ENCODE measurements around the gene PAQR5. TPM values are rescaled to one million over a fixed set of nuclear protein-coding genes. Genes with fewer than 3 reads are reported as not detected.

PAQR5 gene
- polyA plus RNA-seq, 4 donors: 28.3 to 35.8 (median 33.6) TPM

DNA sequence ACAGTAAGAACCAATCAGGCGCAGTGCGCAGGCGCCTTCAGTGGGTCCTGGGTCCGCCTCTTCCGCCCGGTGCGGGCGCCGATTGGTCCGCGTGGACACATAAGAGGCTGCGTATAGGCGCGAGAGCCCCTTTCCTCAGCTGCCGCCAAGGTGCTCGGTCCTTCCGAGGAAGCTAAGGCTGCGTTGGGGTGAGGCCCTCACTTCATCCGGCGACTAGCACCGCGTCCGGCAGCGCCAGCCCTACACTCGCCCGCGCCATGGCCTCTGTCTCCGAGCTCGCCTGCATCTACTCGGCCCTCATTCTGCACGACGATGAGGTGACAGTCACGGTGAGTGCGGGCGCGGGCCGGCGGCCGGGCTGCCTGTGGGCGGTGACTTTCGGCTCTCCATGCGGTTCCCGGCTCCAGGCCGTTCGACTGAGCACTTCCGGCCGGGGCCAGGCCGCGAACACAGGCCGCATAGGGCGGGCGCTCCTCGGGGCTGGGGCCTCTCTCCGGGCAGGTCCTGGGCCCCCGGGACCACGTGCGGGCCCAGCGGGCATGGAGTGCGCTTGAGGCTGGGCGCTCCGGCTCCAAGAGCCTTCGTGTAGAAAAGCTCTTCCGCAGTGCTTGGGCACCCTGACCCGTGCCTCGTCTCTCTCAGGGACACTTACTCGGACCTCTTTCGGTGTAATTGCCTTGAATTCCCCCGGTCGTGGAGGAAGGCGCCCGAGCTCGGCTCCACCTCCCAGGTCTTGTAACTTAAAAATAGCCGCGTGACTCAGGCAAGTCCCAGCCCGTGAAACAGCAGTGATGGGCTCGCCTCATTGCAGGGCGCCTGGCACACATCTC is 154.2 kb downstream of the PAQR5 start, which contains the start of gene RPLP1:
Gene RPLP1, plus strand, starts transcription at position 127 of the 830 bp plus-strand sequence. Its CDS starts 131 bp downstream, at position 258.
- peak; percentile 92 to 96 (median 93) for DNase-seq (ENCODE audit: low read depth in 4 of 4, low spot score in 2 of 4)

DNA sequence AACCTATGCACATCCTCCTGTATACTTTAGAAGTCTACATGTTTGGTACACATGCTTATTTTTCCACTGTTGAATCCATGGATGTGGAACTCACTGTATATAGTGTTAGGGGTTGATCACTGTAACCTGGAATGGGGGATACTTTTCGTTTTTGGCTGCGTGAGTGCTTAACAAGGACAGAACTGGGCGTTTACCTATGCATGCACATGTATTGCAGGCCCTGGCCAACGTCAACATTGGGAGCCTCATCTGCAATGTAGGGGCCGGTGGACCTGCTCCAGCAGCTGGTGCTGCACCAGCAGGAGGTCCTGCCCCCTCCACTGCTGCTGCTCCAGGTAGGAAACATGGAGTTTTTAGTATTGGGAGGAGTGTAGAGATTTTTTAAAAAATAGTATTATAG is 156.2 kb downstream of the PAQR5 start:
- DNase-seq (ENCODE audit: low read depth in 4 of 4, low spot score in 2 of 4): no peak

DNA sequence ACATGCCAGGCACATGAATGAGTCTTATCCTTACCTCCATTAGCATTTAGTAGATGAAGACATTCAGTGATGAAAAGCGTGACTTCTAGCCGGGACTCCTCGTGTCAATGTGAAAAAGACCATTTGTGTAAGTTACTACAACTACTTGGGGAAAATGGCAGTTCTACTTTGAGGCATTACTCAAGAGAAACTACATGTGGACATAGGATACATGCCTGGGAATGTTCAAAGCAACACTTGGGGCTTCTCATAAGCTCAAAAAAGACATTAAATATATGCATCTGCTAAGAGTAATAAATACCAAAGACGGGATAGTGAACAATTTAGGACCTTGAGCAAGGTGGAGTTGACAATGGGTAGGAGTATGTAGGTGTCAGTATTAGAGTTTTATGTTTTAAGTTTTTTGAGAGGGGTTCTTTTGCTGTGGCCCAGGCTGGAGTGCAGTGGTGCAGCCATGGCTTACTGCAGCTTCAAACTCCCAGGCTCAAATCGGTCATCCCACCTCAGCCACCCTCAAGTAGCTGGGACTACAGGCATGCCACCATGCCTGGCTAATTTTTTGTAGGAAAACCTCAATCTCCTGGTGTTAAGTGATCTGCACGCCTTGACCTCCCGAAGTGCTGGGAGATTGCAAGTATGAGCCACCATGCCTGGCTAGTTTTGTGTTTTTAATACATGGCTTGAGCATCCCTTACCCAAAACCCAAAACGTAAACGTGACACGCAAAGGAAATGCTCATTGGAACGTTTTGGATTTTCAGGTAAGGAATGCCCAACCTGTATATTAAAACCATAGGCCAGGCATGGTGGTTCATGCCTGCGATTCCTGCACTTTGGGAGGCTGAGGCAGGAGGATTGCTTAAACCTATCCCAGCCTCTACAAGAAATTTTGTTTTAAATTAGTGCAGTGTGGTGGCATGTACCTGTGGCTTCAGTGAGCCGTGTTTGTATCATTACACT is 157.8 kb downstream of the PAQR5 start:
- no peak for DNase-seq (ENCODE audit: low read depth in 4 of 4, low spot score in 2 of 4)

Other genes starting within 250 kb of the PAQR5 start
- gene GLCE, start 138.3 kb upstream of the PAQR5 start, polyA plus RNA-seq (ENCODE audit: insufficient read length in 4 of 4): 10 to 100 TPM; 38.9 to 49.9 (median 43.8) TPM
- 10 to 100 TPM; 26.5 to 43.7 (median 37.9) TPM for gene KIF23, start 115.4 kb downstream of the PAQR5 start, polyA plus RNA-seq (ENCODE audit: insufficient read length in 4 of 4)
- gene RPLP1, start 153.9 kb downstream of the PAQR5 start, polyA plus RNA-seq (ENCODE audit: insufficient read length in 4 of 4): 1,000 to 10,000 TPM; 1,373 to 2,111 (median 1,632) TPM